Muscle layer of duodenum (tissue), 2 donors: Measurements from ENCODE around the gene ZSCAN16.
"Not testable (repeated sequence)": the region's sequence is repeated elsewhere in the genome, so short reads cannot be mapped to it uniquely, and the experiment has no call there.

Experiments used
- H3K27ac ChIP-seq: one replicate; pipeline ENCODE4 v1.7.0; 2013; ENCODE audit warnings: mild to moderate bottlenecking, low read length
- H3K27me3 ChIP-seq: one replicate; pipeline ENCODE4 v1.7.0; 2013; ENCODE audit warnings: low read depth, mild to moderate bottlenecking, control low read depth, low read length
- H3K36me3 ChIP-seq, 2 donors: one replicate each; pipeline ENCODE4 v1.7.0; 2013; ENCODE audit warnings: low read length in 2 of 2, control low read depth in 1 of 2, mild to moderate bottlenecking in 1 of 2; ENCODE audit not compliant: insufficient read depth in 2 of 2, control insufficient read depth in 1 of 2
- H3K4me1 ChIP-seq, 2 donors: one replicate each; pipeline ENCODE4 v1.7.0; 2013; ENCODE audit warnings: low read length in 2 of 2, mild to moderate bottlenecking in 2 of 2, control low read depth in 1 of 2, moderate library complexity in 1 of 2; ENCODE audit not compliant: insufficient read depth in 2 of 2, control insufficient read depth in 1 of 2
- H3K4me3 ChIP-seq, 2 donors: one replicate each; pipeline ENCODE4 v1.7.0; 2013; ENCODE audit warnings: low read length in 2 of 2, low read depth in 1 of 2, mild to moderate bottlenecking in 1 of 2
- H3K9me3 ChIP-seq, 2 donors: one replicate each; pipeline ENCODE4 v1.7.0; 2013; ENCODE audit warnings: low read length in 2 of 2, control low read depth in 1 of 2, mild to moderate bottlenecking in 1 of 2; ENCODE audit not compliant: control insufficient read depth in 1 of 2
- donor health status: healthy.

Gene ZSCAN16

GRCh38 chr6:28104392-28105244, 19.8 kb upstream of the ZSCAN16 start:
- Histone ChIP-seq H3K27ac (peak overlapping the region; percentile 76), H3K36me3 (no peaks in the 10 kb centered on the region), H3K4me1 (peaks cover 0 to 3% of the 10 kb centered on the region in 2 donors), H3K4me3 (peak overlapping the region; percentile 70 to 76), H3K9me3 (no peaks in the 10 kb centered on the region), H3K27me3 (no peaks in the 10 kb centered on the region)

GRCh38 chr6:28105245-28105639, 19.2 kb upstream of the ZSCAN16 start:
- no peaks in the 10 kb centered on the region for H3K36me3 ChIP-seq
- H3K27ac ChIP-seq = peak overlapping the region; percentile 76
- H3K27me3 ChIP-seq = no peaks in the 10 kb centered on the region
- H3K4me3 ChIP-seq = peak overlapping the region; percentile 70 to 76
- peaks cover 0 to 3% of the 10 kb centered on the region in 2 donors for H3K4me1 ChIP-seq
- H3K9me3 ChIP-seq = no peaks in the 10 kb centered on the region

GRCh38 chr6:28107506-28107905, 16.9 kb upstream of the ZSCAN16 start:
- Histone ChIP-seq H3K4me3 (no peak overlapping the region), H3K36me3 (no peaks in the 10 kb centered on the region), H3K27ac (no peak overlapping the region), H3K27me3 (no peaks in the 10 kb centered on the region), H3K9me3 (no peaks in the 10 kb centered on the region), H3K4me1 (peaks cover 0 to 3% of the 10 kb centered on the region in 2 donors)

- no peaks in the 10 kb centered on the region for H3K9me3 ChIP-seq
- H3K27me3 ChIP-seq = no peaks in the 10 kb centered on the region
- peaks cover 14 to 27% of the 10 kb centered on the region in 2 donors for H3K36me3 ChIP-seq
- H3K4me3 ChIP-seq = no peak overlapping the region
- no peaks in the 10 kb centered on the region for H3K4me1 ChIP-seq
- no peak overlapping the region for H3K27ac ChIP-seq
Measured at GRCh38 chr6:28111964-28112363, 12.4 kb upstream of the ZSCAN16 start.

- H3K9me3 ChIP-seq = no peaks in the 10 kb centered on the region
- no peaks in the 10 kb centered on the region for H3K27me3 ChIP-seq
- H3K27ac ChIP-seq = no peak overlapping the region
- H3K36me3 ChIP-seq = peaks cover 26 to 49% of the 10 kb centered on the region in 2 donors
- H3K4me1 ChIP-seq = no peaks in the 10 kb centered on the region
- no peak overlapping the region for H3K4me3 ChIP-seq
Measured at GRCh38 chr6:28115799-28116198, 8.6 kb upstream of the ZSCAN16 start.

GRCh38 chr6:28117386-28118050, 6.9 kb upstream of the ZSCAN16 start:
- Histone ChIP-seq H3K27ac (no peak overlapping the region), H3K9me3 (no peaks in the 10 kb centered on the region), H3K4me3 (no peak overlapping the region), H3K4me1 (no peaks in the 10 kb centered on the region), H3K27me3 (no peaks in the 10 kb centered on the region), H3K36me3 (peaks cover 26 to 52% of the 10 kb centered on the region in 2 donors)

- Histone ChIP-seq H3K27me3 (no peaks in the 10 kb centered on the region), H3K4me1 (no peaks in the 10 kb centered on the region), H3K36me3 (peaks cover 26 to 52% of the 10 kb centered on the region in 2 donors), H3K4me3 (no peak overlapping the region), H3K9me3 (no peaks in the 10 kb centered on the region), H3K27ac (no peak overlapping the region)
Measured at GRCh38 chr6:28118217-28118616, 6.2 kb upstream of the ZSCAN16 start.

GRCh38 chr6:28121876-28122275, 2.5 kb upstream of the ZSCAN16 start:
- no peak overlapping the region for H3K4me3 ChIP-seq
- no peaks in the 10 kb centered on the region for H3K9me3 ChIP-seq
- H3K27ac ChIP-seq = no peak overlapping the region
- peaks cover 0 to 20% of the 10 kb centered on the region in 2 donors for H3K4me1 ChIP-seq
- H3K36me3 ChIP-seq = peaks cover 12 to 26% of the 10 kb centered on the region in 2 donors
- no peaks in the 10 kb centered on the region for H3K27me3 ChIP-seq

GRCh38 chr6:28122283-28122682, 2.1 kb upstream of the ZSCAN16 start:
- not testable (repeated sequence) for H3K4me3 ChIP-seq, H3K27ac ChIP-seq, H3K9me3 ChIP-seq, H3K27me3 ChIP-seq
- Histone ChIP-seq H3K36me3 (peaks cover 12 to 29% of the 10 kb centered on the region in 2 donors), H3K4me1 (peaks cover 0 to 20% of the 10 kb centered on the region in 2 donors)

- Histone ChIP-seq H3K27ac (peak overlapping the region; percentile 67), H3K27me3 (no peaks in the 10 kb centered on the region), H3K36me3 (peaks cover 9 to 21% of the 10 kb centered on the region in 2 donors), H3K4me3 (peak overlapping the region; percentile 84 to 86), H3K4me1 (peaks cover 0 to 20% of the 10 kb centered on the region in 2 donors), H3K9me3 (no peaks in the 10 kb centered on the region)
Measured at GRCh38 chr6:28124971-28125353, 553 bp downstream of the ZSCAN16 start.

GRCh38 chr6:28125401-28125800, 992 bp downstream of the ZSCAN16 start:
- Histone ChIP-seq H3K4me1 (peaks cover 0 to 20% of the 10 kb centered on the region in 2 donors), H3K36me3 (peaks cover 5 to 17% of the 10 kb centered on the region in 2 donors), H3K27ac (no peak overlapping the region), H3K4me3 (peak overlapping the region; percentile 84 to 86), H3K27me3 (no peaks in the 10 kb centered on the region), H3K9me3 (no peaks in the 10 kb centered on the region)
